GM23338 (cell line): ENCODE measurements around the gene POLDIP3. TPM values are rescaled to one million over a fixed set of nuclear protein-coding genes. Genes with fewer than 3 reads are reported as not detected.

Experiments used
- ATAC-seq: fragments of 200-7000 bp; cut with Tn5 transposase; 3 replicates; pipeline ENCODE4 v1.9.1; 2020
- DNase-seq: peaks from one replicate; pipeline ENCODE4 v3.0.0-alpha.2; 2015; ENCODE audit warnings: low spot score
- H2AFZ ChIP-seq: fragments of 200-600 bp; sonication (generic); 2 replicates; pipeline ENCODE4 v1.8.0; 2016; ENCODE audit warnings: antibody characterized with exemption, mild to moderate bottlenecking, moderate library complexity
- H3F3A ChIP-seq: fragments of 200-600 bp; sonication (generic); replicated peaks from 2 replicates; pipeline ENCODE4 v1.8.0; 2017; ENCODE audit warnings: antibody characterized with exemption, mixed run types, low read depth
- H3K27ac ChIP-seq: fragments of 200-600 bp; sonication (generic); 2 replicates; pipeline ENCODE4 v1.6.1; 2016; ENCODE audit warnings: low read depth
- H3K27me3 ChIP-seq: fragments of 200-600 bp; sonication (generic); 2 replicates; pipeline ENCODE4 v1.8.0; 2016; ENCODE audit warnings: mild to moderate bottlenecking, mixed run types, moderate library complexity; ENCODE audit not compliant: insufficient read depth
- H3K36me3 ChIP-seq: fragments of 200-600 bp; sonication (generic); 2 replicates; pipeline ENCODE4 v1.8.0; 2016; ENCODE audit warnings: mild to moderate bottlenecking; ENCODE audit not compliant: insufficient read depth
- H3K4me1 ChIP-seq: fragments of 200-600 bp; sonication (generic); 2 replicates; pipeline ENCODE4 v1.8.0; 2016; ENCODE audit warnings: mild to moderate bottlenecking, moderate library complexity; ENCODE audit not compliant: insufficient read depth
- H3K4me2 ChIP-seq: fragments of 200-600 bp; sonication (generic); 2 replicates; pipeline ENCODE4 v1.7.1; 2017; ENCODE audit warnings: mixed run types
- H3K4me3 ChIP-seq: fragments of 200-600 bp; sonication (generic); 2 replicates; pipeline ENCODE4 v1.6.1; 2016; ENCODE audit warnings: mixed run types
- H3K79me2 ChIP-seq: fragments of 200-600 bp; sonication (generic); replicated peaks from 2 replicates; pipeline ENCODE4 v1.8.0; 2017; ENCODE audit warnings: mild to moderate bottlenecking; ENCODE audit not compliant: insufficient read depth
- H3K9me2 ChIP-seq: fragments of 200-600 bp; sonication (generic); 2 replicates; pipeline ENCODE4 v1.8.0; 2017; ENCODE audit not compliant: insufficient read depth
- H4K20me1 ChIP-seq: fragments of 200-600 bp; sonication (generic); replicated peaks from 2 replicates; pipeline ENCODE4 v1.8.0; 2017; ENCODE audit warnings: mild to moderate bottlenecking; ENCODE audit not compliant: insufficient read depth
- H3K27ac Mint-ChIP-seq: 2 replicates; pipeline ENCODE4 v1.8.0; 2020; ENCODE audit warnings: inconsistent platforms, mild to moderate bottlenecking, moderate library complexity, mixed read lengths
- H3K27me3 Mint-ChIP-seq: 3 replicates; pipeline ENCODE4 v1.8.0; 2022; ENCODE audit warnings: low read depth, mild to moderate bottlenecking, moderate library complexity, mixed read lengths, inconsistent platforms; ENCODE audit not compliant: insufficient read depth, poor library complexity
- H3K36me3 Mint-ChIP-seq: 3 replicates; pipeline ENCODE4 v1.8.0; 2021; ENCODE audit warnings: low read depth, mild to moderate bottlenecking, inconsistent platforms, moderate library complexity, mixed read lengths
- H3K4me1 Mint-ChIP-seq: 3 replicates; pipeline ENCODE4 v1.8.0; 2020; ENCODE audit warnings: mild to moderate bottlenecking, inconsistent platforms, mixed read lengths
- H3K4me3 Mint-ChIP-seq: 3 replicates; pipeline ENCODE4 v1.8.0; 2021; ENCODE audit warnings: moderate library complexity, mild to moderate bottlenecking, inconsistent platforms, mixed read lengths
- H3K9me3 Mint-ChIP-seq: 3 replicates; pipeline ENCODE4 v1.8.0; 2020; ENCODE audit warnings: moderate library complexity, mild to moderate bottlenecking, inconsistent platforms, mixed read lengths
- CREB1 ChIP-seq: fragments of 250-450 bp; sonication (Bioruptor Pico); IDR thresholded peaks from 2 replicates; pipeline ENCODE4 v1.5.0; 2020; ENCODE audit warnings: low read depth, mild to moderate bottlenecking, moderate library complexity
- EZH2 ChIP-seq: fragments of 200-600 bp; sonication (generic); IDR thresholded peaks from one replicate; pipeline ENCODE4 v1.8.0; 2017; ENCODE audit warnings: antibody characterized with exemption, mild to moderate bottlenecking, low read depth; ENCODE audit not compliant: unreplicated experiment
- EZH2phosphoT487 ChIP-seq: fragments of 200-600 bp; sonication (generic); IDR thresholded peaks from one replicate; pipeline ENCODE4 v1.8.1; 2018; ENCODE audit warnings: antibody characterized with exemption; ENCODE audit not compliant: unreplicated experiment
- JUNB ChIP-seq: IDR thresholded peaks from one replicate; pipeline ENCODE4 v1.6.1; 2016; ENCODE audit warnings: antibody characterized with exemption; ENCODE audit not compliant: unreplicated experiment
- NANOG ChIP-seq: IDR thresholded peaks from 2 replicates; pipeline ENCODE4 v1.6.1; 2016; ENCODE audit warnings: antibody characterized with exemption, borderline replicate concordance
- POLR2AphosphoS5 ChIP-seq: IDR thresholded peaks from 2 replicates; pipeline ENCODE4 v1.6.1; 2016; ENCODE audit warnings: antibody characterized with exemption, low read depth
- REST ChIP-seq: IDR thresholded peaks from one replicate; pipeline ENCODE4 v1.6.1; 2018; ENCODE audit warnings: antibody characterized with exemption; ENCODE audit not compliant: unreplicated experiment
- STAT1 ChIP-seq: IDR thresholded peaks from one replicate; pipeline ENCODE4 v1.6.1; 2016; ENCODE audit warnings: antibody characterized with exemption; ENCODE audit not compliant: unreplicated experiment
- ZNF114 ChIP-seq: fragments of 250-450 bp; sonication (Bioruptor Pico); IDR thresholded peaks from 2 replicates; pipeline ENCODE4 v1.5.0; 2020; ENCODE audit warnings: mild to moderate bottlenecking, moderate library complexity
- ZNF331 ChIP-seq: fragments of 250-450 bp; sonication (Bioruptor Pico); IDR thresholded peaks from 2 replicates; pipeline ENCODE4 v1.5.0; 2020; ENCODE audit warnings: low read depth, mild to moderate bottlenecking, moderate library complexity
- polyA plus RNA-seq: library from polyadenylated mRNA; unstranded; fragments of >200 nt; fragmentation: Nextera tagmentation; extraction: Ambion mirVana; gene quantifications from 2 replicates; pipeline ENCODE4 v1.2.1, GENCODE V29; 2016
- total RNA-seq: library from RNA; depleted of rRNA; stranded (reverse); fragments of >200 nt; shearing (Covaris generic); gene quantifications from 2 replicates; pipeline ENCODE4 v1.2.3, GENCODE V29; 2014
- TF ChIP-seq, protein P1 (sequence below): fragments of 250-450 bp; sonication (Bioruptor Pico); IDR thresholded peaks from 2 replicates; pipeline ENCODE4 v1.5.0; 2020; ENCODE audit warnings: mild to moderate bottlenecking, moderate library complexity
- TF ChIP-seq, protein P2 (sequence below): IDR thresholded peaks from 2 replicates; pipeline ENCODE4 v1.6.1; 2016; ENCODE audit warnings: antibody characterized with exemption
- TF ChIP-seq, protein P3 (sequence below), 2 experiments: fragments of 200-600 bp in 1 of 2; sonication (generic) in 1 of 2; conservative IDR thresholded peaks; 2 replicates each; pipeline versions ENCODE4 v1.5.1 to v1.6.1; 2016 to 2017; ENCODE audit warnings: antibody characterized with exemption in 2 of 2, low read depth in 2 of 2, mild to moderate bottlenecking in 2 of 2, moderate library complexity in 1 of 2

POLDIP3 gene
- total and polyA plus RNA-seq, 2 experiments from 2014 or later, result 38.2 to 54.3 TPM

DNA sequence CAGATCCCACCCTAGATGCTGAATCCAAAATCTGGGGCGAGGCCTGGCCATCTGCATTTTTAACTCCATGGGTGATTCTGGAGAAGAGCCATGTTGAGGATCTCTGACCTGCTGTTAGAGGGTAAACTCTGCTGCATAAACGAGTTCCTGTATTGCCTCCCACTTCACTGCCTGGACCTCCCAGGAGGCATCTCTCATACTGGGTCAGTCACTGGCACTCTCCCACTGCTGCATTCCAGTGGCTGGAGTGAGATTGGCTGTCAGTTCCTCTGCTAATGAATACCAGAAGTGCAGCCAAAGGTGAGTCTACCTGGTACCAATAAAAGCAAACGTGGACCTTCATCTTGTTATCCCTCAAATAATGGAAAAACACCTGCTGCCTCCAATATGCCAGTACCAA, 10.3 kb downstream of the POLDIP3 start:
- H4K20me1 ChIP-seq, result peaks cover 50% of the 10 kb centered on the region
- peaks cover 38% of the 10 kb centered on the region for H3K36me3 ChIP-seq
- no peak overlapping the region for H3K27ac Mint-ChIP-seq
- H3K4me3 ChIP-seq, result no peak overlapping the region
- no peaks in the 10 kb centered on the region for H3F3A ChIP-seq
- H3K27me3 Mint-ChIP-seq, result peaks cover 4% of the 10 kb centered on the region
- DNase-seq, result no peak
- H3K4me3 Mint-ChIP-seq, result no peak overlapping the region
- H2AFZ ChIP-seq, result no peak overlapping the region
- no peaks in the 10 kb centered on the region; the same call in 1 of the 2 replicates for H3K4me1 ChIP-seq
- H3K4me2 ChIP-seq, result no peak overlapping the region
- peaks cover 93% of the 10 kb centered on the region for H3K79me2 ChIP-seq
- no peak overlapping the region for H3K27ac ChIP-seq
- H3K4me1 Mint-ChIP-seq, result peaks cover 10% of the 10 kb centered on the region
- TF ChIP-seq ZNF331 (CRISPR knock-in tag), result no peak
- TF ChIP-seq ZNF114 (CRISPR knock-in tag), result no peak
- TF ChIP-seq EZH2, result no peak
- TF ChIP-seq STAT1, result no peak
- TF ChIP-seq, protein P1, sequence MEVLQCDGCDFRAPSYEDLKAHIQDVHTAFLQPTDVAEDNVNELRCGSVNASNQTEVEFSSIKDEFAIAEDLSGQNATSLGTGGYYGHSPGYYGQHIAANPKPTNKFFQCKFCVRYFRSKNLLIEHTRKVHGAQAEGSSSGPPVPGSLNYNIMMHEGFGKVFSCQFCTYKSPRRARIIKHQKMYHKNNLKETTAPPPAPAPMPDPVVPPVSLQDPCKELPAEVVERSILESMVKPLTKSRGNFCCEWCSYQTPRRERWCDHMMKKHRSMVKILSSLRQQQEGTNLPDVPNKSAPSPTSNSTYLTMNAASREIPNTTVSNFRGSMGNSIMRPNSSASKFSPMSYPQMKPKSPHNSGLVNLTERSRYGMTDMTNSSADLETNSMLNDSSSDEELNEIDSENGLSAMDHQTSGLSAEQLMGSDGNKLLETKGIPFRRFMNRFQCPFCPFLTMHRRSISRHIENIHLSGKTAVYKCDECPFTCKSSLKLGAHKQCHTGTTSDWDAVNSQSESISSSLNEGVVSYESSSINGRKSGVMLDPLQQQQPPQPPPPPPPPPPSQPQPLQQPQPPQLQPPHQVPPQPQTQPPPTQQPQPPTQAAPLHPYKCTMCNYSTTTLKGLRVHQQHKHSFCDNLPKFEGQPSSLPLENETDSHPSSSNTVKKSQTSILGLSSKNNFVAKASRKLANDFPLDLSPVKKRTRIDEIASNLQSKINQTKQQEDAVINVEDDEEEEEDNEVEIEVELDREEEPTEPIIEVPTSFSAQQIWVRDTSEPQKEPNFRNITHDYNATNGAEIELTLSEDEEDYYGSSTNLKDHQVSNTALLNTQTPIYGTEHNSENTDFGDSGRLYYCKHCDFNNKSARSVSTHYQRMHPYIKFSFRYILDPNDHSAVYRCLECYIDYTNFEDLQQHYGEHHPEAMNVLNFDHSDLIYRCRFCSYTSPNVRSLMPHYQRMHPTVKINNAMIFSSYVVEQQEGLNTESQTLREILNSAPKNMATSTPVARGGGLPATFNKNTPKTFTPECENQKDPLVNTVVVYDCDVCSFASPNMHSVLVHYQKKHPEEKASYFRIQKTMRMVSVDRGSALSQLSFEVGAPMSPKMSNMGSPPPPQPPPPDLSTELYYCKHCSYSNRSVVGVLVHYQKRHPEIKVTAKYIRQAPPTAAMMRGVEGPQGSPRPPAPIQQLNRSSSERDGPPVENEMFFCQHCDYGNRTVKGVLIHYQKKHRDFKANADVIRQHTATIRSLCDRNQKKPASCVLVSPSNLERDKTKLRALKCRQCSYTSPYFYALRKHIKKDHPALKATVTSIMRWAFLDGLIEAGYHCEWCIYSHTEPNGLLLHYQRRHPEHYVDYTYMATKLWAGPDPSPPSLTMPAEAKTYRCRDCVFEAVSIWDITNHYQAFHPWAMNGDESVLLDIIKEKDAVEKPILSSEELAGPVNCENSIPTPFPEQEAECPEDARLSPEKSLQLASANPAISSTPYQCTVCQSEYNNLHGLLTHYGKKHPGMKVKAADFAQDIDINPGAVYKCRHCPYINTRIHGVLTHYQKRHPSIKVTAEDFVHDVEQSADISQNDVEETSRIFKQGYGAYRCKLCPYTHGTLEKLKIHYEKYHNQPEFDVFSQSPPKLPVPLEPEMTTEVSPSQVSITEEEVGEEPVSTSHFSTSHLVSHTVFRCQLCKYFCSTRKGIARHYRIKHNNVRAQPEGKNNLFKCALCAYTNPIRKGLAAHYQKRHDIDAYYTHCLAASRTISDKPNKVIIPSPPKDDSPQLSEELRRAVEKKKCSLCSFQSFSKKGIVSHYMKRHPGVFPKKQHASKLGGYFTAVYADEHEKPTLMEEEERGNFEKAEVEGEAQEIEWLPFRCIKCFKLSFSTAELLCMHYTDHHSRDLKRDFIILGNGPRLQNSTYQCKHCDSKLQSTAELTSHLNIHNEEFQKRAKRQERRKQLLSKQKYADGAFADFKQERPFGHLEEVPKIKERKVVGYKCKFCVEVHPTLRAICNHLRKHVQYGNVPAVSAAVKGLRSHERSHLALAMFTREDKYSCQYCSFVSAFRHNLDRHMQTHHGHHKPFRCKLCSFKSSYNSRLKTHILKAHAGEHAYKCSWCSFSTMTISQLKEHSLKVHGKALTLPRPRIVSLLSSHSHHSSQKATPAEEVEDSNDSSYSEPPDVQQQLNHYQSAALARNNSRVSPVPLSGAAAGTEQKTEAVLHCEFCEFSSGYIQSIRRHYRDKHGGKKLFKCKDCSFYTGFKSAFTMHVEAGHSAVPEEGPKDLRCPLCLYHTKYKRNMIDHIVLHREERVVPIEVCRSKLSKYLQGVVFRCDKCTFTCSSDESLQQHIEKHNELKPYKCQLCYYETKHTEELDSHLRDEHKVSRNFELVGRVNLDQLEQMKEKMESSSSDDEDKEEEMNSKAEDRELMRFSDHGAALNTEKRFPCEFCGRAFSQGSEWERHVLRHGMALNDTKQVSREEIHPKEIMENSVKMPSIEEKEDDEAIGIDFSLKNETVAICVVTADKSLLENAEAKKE, result no peak
- no peak for TF ChIP-seq JUNB
- no peak for TF ChIP-seq EZH2phosphoT487
- TF ChIP-seq POLR2AphosphoS5, result no peak
- TF ChIP-seq CREB1, result no peak
- TF ChIP-seq, protein P2, sequence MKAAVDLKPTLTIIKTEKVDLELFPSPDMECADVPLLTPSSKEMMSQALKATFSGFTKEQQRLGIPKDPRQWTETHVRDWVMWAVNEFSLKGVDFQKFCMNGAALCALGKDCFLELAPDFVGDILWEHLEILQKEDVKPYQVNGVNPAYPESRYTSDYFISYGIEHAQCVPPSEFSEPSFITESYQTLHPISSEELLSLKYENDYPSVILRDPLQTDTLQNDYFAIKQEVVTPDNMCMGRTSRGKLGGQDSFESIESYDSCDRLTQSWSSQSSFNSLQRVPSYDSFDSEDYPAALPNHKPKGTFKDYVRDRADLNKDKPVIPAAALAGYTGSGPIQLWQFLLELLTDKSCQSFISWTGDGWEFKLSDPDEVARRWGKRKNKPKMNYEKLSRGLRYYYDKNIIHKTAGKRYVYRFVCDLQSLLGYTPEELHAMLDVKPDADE, result no peak
- TF ChIP-seq NANOG, result no peak
- TF ChIP-seq REST, result no peak
- TF ChIP-seq, protein P3, sequence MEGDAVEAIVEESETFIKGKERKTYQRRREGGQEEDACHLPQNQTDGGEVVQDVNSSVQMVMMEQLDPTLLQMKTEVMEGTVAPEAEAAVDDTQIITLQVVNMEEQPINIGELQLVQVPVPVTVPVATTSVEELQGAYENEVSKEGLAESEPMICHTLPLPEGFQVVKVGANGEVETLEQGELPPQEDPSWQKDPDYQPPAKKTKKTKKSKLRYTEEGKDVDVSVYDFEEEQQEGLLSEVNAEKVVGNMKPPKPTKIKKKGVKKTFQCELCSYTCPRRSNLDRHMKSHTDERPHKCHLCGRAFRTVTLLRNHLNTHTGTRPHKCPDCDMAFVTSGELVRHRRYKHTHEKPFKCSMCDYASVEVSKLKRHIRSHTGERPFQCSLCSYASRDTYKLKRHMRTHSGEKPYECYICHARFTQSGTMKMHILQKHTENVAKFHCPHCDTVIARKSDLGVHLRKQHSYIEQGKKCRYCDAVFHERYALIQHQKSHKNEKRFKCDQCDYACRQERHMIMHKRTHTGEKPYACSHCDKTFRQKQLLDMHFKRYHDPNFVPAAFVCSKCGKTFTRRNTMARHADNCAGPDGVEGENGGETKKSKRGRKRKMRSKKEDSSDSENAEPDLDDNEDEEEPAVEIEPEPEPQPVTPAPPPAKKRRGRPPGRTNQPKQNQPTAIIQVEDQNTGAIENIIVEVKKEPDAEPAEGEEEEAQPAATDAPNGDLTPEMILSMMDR (conservative IDR thresholded peaks at IDR 0.05; ENCODE audit: low read depth in 2 of 2), result no peak
- H3K9me3 Mint-ChIP-seq, result peaks cover 8% of the 10 kb centered on the region; the same call in 2 of the 3 replicates
- no peaks in the 10 kb centered on the region for H3K27me3 ChIP-seq
- H3K9me2 ChIP-seq, result no peaks in the 10 kb centered on the region
- H3K36me3 Mint-ChIP-seq, result peaks cover 82% of the 10 kb centered on the region
- ATAC-seq, result peak; percentile 19; the same call in 1 of the 3 replicates
